Stimulated activated CD8-positive, alpha-beta memory T cell treated with anti-CD3 and anti-CD28 coated beads, Interleukin-4, amount 100 ng/mL, for 24 hours (primary cell): Measurements from ENCODE around the gene EFNA5.
"Not testable (repeated sequence)": the region's sequence is repeated elsewhere in the genome, so short reads cannot be mapped to it uniquely, and the experiment has no call there.

Source experiments
- DNase-seq: peaks from one replicate; pipeline ENCODE4 v3.0.0-alpha.2; 2020; ENCODE audit warnings: low read depth

EFNA5 gene

DNA sequence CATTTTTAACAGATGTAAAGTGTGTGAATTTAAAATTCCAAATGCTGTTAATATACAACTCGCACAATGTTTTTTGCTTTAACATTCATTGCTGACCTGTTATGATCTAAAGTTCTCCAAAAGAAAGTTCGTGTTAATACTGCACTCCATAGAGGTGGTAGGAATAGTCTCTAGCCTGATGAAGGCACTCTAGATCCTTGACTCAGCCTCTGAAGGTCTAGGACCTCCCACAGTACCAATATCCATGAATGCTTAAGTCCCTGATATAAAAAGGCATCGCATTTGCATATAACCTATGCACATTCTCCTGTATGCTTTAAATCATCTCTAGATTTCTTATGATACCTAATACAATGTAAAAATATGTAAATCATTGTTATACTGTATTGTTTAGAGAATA is 213.6 kb downstream of the EFNA5 start:
- no peak for DNase-seq

- no peak for DNase-seq
These were observed 214.4 kb downstream of the EFNA5 start for GRCh38 chr5:107456281-107456715.

DNA sequence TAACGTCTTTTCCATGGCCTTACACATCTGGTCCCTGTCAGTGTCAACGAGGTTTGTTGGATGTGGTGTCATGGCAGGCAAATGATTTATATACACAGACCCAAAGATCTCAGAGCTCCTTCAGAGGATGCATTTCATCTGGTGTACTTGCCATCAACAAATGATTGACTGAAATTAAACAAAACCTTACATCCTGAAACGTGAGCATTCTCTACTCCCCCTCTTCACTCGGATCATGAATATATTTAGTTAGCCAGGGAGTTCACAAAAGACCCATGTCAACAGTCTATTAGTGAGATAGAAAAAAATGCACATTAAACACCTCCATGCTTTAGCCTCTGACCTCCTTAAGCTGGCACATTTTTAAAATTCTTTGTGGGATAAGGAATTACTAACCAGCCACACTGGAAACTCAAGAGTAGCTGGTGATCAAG is 215.6 kb downstream of the EFNA5 start:
- DNase-seq = no peak

DNA sequence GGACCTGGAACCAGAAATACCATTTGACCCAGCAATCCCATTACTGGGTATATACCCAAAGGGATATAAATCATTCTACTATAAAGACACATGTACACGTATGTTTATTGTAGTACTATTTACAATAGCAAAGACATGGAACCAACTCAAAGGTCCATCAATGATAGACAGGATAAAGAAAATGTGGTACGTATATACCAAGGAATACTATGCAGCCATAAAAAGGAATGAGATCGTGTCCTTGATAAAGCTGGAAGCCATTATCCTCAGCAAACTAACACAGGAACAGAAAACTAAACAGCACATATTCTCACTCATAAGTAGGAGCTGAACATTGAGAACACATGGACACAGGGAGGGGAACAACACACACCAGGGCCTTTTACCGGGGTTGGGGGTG is 218.9 kb downstream of the EFNA5 start:
- DNase-seq = not testable (repeated sequence)

GRCh38 chr5:107451028-107451427 is 219.7 kb downstream of the EFNA5 start:
- no peak for DNase-seq

GRCh38 chr5:107450531-107450930 is 220.2 kb downstream of the EFNA5 start:
- no peak for DNase-seq

DNA sequence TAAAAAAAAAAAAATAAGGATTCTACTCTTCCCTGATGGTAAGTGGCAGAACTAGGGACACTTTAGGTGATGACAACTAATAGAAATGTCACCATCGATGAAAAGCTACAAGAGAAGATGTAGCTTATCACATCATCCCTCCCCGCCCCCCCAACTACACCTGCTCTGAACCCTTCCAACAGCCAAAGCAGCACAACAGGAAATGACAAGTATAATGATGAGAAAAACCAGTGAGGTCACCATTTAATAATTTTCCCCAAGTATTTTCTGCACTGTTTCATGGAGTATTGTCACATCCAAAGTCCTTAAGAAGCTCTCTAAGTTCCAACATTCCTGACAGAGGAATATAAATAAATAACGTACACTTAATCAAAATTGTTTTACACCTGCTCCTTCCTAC is 221.4 kb downstream of the EFNA5 start:
- no peak for DNase-seq

DNA sequence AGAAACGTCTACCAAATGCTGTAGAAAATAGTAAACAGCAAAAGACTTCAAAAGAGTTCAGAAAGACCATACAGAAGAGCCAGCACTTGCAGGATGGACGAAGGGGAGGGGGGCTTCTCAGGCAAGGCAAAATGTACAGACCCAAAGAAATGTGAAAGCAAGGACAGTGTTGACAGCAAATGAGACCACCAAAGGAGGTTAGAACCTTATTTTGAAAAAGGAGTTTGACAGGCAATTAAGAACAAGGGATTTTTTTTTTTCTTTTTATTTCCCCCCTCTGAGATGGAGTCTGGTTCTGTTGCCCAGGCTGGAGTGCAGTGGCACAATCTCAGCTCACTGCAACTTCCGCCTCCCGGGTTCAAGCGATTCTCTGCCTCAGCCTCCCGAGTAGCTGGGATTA is 223.2 kb downstream of the EFNA5 start:
- DNase-seq = no peak

DNA sequence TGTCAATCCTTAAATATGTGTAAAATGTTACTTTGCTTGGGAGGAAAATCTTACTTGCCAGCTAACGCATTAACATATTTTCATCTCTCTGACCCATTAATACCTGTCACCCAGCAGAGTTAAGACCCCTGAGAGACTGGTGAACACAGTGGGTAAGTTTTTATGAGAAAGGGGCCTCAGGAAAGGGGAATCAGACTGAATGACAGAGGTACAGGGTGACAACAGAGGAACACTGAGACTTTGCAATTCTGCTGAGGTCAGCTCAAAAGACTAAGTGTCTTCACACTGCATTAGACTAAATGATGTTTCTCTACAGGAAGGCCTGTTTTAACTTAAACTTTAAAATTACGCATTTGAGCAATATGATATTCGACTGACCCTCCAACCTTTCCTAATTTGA is 223.8 kb downstream of the EFNA5 start:
- no peak for DNase-seq

GRCh38 chr5:107444300-107444699 is 226.4 kb downstream of the EFNA5 start:
- DNase-seq = no peak

GRCh38 chr5:107443897-107444296 is 226.8 kb downstream of the EFNA5 start:
- DNase-seq = no peak

- no peak for DNase-seq
These were observed 228.3 kb downstream of the EFNA5 start for GRCh38 chr5:107442452-107442851.

- DNase-seq = no peak
These were observed 230.9 kb downstream of the EFNA5 start for GRCh38 chr5:107439832-107440231.

DNA sequence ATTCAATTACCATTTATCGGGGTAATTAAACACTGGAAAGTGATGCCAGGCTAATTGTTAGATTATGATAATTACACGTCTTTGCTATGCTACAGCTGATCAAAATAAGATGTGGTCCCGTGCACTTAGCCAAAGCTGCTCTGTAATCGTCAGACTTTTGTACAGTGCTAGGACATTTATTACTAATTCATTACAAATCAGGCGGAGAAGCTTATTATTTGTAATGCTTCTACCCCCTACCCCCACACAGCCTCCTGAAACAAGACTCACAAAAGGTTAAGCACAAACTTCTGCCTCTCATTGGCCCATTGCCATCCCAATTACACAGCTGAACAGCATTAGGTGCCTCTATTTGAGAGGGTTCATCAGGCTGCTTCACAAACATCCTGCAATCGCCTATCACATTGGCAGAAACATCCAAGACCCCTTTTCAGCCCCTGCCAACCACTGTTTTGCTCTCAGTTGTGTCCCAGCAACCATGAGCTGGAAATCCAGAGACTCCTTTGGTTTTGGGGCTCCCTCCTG is 232.7 kb downstream of the EFNA5 start:
- DNase-seq = no peak

DNA sequence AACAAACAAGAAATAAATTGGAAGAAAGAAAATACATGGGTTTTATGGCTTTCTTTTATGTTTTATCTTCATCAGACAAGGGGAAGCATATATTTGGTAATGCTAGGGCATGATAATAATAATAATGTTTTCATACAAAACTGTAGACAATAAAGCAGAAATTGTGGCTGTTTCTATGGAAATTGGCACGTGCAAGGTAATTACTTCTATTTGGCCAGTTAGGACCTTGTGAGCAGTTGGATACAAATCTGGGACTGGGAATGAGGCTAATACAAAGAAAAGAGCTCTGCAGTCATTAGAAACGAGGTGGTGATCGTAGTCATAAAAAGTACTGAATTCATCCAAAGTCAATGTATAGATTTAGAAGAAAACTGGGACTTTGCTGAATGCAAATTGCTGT is 233.6 kb downstream of the EFNA5 start:
- DNase-seq = no peak

- no peak for DNase-seq
These were observed 234.5 kb downstream of the EFNA5 start for GRCh38 chr5:107436201-107436600.

DNA sequence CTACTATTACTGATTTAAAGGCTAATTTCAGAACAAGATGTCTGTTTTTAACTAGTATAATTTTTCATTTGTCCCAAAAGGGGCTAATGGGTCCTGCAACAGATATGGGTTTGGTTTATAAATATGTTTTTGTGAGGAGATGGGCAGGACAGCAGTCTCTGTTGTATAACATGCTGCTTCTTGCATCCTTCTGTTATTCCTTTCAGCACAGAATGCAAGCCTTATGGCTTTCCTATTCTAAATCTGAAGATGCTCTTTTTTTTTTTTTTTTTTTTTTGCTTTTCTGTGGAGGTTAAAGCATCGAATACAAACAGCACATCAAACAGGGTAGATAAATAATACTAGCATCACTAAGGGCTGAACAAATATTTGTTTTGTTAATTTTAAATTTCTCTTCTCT is 235.7 kb downstream of the EFNA5 start:
- no peak for DNase-seq

DNA sequence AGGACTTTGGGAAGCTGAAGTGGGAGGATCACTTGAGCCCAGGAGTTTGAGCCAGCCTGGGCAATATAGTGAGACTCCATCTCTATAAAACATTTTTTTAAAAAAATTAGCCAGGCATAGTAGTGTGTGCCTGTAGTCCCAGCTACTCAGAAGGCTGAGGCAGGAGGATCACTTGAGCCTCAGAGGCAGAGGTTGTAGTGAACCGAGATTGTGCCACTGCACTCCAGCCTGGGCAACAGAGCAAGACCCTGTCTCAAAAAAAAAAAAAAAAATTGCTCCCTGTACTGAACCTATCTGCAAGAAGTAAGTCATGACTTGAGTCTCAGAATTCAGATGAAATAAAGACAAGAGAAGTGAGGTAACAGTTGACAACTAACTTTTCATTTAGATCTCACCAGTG is 237.1 kb downstream of the EFNA5 start:
- not testable (repeated sequence) for DNase-seq

DNA sequence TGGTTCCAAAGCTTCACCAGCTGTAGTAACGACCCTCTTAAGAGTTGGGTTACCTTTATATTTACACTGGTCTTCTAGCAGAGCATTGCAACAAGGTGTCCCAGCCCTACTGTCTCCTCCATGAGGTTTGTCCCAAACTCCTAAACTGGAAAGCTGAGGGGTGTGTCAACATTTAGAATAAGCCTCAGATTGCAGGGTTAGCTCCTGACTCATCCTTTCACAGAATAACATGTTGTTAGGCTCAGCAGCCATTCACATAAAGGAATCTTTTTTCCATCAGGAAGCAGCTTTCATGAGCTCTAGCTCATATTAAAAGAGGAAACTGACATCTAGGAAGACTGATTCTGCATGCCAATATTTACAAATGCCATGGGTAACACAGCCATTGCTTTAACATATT is 238.7 kb downstream of the EFNA5 start:
- DNase-seq = no peak

- no peak for DNase-seq
These were observed 239.2 kb downstream of the EFNA5 start for GRCh38 chr5:107431536-107431935.

GRCh38 chr5:107430071-107430625 is 240.6 kb downstream of the EFNA5 start:
- no peak for DNase-seq

DNA sequence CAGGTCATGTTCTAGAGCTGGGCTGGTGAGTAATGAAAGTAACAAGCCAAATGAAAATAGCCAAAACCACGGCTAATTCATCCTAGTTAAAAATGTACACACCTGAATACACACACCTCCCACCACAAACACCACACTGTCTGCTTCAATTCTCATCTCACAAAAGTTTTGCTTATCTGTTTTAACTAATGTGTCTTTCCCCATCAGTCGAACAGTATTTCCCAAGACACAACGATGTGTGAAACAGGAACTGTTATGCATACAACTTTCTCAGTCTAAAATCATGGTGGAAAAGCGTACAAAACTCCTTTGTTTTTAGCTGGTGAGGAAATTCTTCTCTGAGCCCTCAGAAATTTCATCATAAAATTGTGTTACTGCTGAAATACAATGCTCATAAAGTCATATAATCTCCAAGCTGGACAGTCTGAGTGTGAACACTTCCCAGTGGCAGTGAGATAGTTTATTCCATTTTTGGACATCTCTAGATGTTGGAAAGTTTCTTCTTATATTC is 242.4 kb downstream of the EFNA5 start:
- no peak for DNase-seq

- no peak for DNase-seq
These were observed 243.9 kb downstream of the EFNA5 start for GRCh38 chr5:107426872-107427271.

GRCh38 chr5:107426209-107426608 is 244.5 kb downstream of the EFNA5 start:
- no peak for DNase-seq
